RKO (cell line): Measurements from ENCODE around the gene GCN1.

Experiments used
- DNase-seq: peaks from one replicate; pipeline ENCODE4 v3.0.0-alpha.2; 2016; ENCODE audit warnings: low spot score

Gene GCN1

GRCh38 chr12:120181991-120182631, 12.4 kb downstream of the GCN1 start:
- DNase-seq: peak; percentile 45

GRCh38 chr12:120180975-120181374, 13.5 kb downstream of the GCN1 start:
- no peak for DNase-seq

- no peak for DNase-seq
These were observed 19.0 kb downstream of the GCN1 start for GRCh38 chr12:120175537-120175936.

- no peak for DNase-seq
These were observed 19.5 kb downstream of the GCN1 start for GRCh38 chr12:120175062-120175461.

- DNase-seq: no peak
These were observed 22.5 kb downstream of the GCN1 start for GRCh38 chr12:120172053-120172452.

GRCh38 chr12:120170631-120171030, 23.9 kb downstream of the GCN1 start:
- no peak for DNase-seq

- DNase-seq: no peak
These were observed 24.6 kb downstream of the GCN1 start for GRCh38 chr12:120169946-120170345.

- no peak for DNase-seq
These were observed 26.2 kb downstream of the GCN1 start for GRCh38 chr12:120168337-120168736.

GRCh38 chr12:120167529-120168095, 26.9 kb downstream of the GCN1 start:
- no peak for DNase-seq

GRCh38 chr12:120164293-120164692, 30.2 kb downstream of the GCN1 start:
- DNase-seq: no peak

- DNase-seq: no peak
These were observed 31.8 kb downstream of the GCN1 start for GRCh38 chr12:120162763-120163162.

GRCh38 chr12:120161852-120162251, 32.7 kb downstream of the GCN1 start:
- no peak for DNase-seq

- DNase-seq: no peak
These were observed 34.8 kb downstream of the GCN1 start for GRCh38 chr12:120159509-120160237.

GRCh38 chr12:120158351-120158750, 36.2 kb downstream of the GCN1 start:
- DNase-seq: no peak

- DNase-seq: no peak
These were observed 36.8 kb downstream of the GCN1 start for GRCh38 chr12:120157678-120158077.

GRCh38 chr12:120156315-120157259, 37.9 kb downstream of the GCN1 start:
- DNase-seq: no peak

GRCh38 chr12:120155072-120155471, 39.4 kb downstream of the GCN1 start:
- no peak for DNase-seq

GRCh38 chr12:120150919-120151525, 43.5 kb downstream of the GCN1 start:
- no peak for DNase-seq

- no peak for DNase-seq
These were observed 46.5 kb downstream of the GCN1 start for GRCh38 chr12:120148011-120148410.

GRCh38 chr12:120145164-120145563, 49.4 kb downstream of the GCN1 start:
- DNase-seq: no peak

- DNase-seq: no peak
These were observed 50.3 kb downstream of the GCN1 start for GRCh38 chr12:120144215-120144614.
